Measurements from ENCODE around the gene C22orf42. TPM values are rescaled to one million over a fixed set of nuclear protein-coding genes. Genes with fewer than 3 reads are reported as not detected.

The C22orf42 gene
- total and polyA plus RNA-seq, 2 donors (not counting 1 experiment from before 2014, with no cell fraction given): not detected

DNA sequence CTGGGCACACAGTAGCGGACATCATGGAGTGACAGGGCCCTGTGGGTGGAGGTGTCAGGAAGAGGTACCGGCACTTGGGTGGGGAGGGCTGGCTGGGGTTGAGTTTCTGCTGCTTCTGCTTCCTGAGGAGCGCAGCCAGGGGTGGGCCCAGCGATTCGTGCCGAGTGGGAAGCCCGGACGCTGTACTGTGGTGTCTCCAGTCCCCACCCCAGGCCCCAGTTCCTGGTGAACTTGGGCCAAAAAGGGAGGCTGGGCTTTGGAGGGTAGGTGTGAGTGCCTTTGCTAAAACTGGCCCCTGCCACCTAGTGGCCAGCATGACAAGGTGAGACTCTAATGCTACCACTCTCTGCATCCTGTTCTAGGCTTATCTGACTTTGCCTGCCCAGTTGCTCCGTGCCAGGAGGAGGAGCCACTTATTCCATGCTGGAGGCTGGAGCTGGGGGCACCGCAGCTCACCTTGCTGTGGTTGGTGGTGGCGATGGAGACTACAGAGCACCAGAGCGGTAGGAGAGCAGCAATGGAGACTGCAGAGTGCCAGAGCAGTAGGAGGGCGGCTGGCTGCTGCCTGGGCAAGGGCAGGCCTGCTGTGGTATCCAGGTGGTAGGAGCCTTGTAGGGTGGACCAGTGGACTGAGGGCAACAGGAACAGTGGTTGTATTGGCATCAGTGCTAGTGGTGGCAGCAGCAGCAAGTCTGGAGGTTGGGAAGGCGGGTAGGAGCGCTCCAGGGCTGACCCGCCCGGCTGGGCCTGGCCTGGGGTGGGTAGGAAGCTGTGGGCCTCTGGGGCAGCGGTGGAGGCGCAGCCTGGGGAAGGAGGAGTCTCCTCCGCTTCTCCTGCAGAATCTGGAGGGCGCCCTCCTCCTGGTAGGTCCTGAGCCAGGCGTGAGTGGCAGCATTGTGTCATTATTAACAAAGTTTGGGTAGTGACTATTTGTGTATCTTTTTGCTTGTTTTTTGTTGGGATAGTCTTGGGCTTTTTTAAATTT, 48.0 kb upstream of the C22orf42 start:
- H3K9ac ChIP-seq (ENCODE audit: low read length): no peak overlapping the region
- WGBS (ENCODE audit: insufficient coverage): 52% methylated on average over 20 of the region's 22 CpGs
- H3K36me3 ChIP-seq (replicated peaks in 1 of 2; ENCODE audit: control extremely low read depth in 1 of 2, control insufficient read depth in 1 of 2, extremely low read depth in 1 of 2, insufficient read depth in 2 of 2, low read length in 1 of 2): no peaks in the 10 kb centered on the region
- intact Hi-C loops (cut with micrococcal nuclease): loop anchor here (1.0 to 2.0 kb wide), 3 partner anchors 104 to 266 kb away; no protein-coding TSS in a partner anchor
- DNase-seq: peak; percentile 45
- peak overlapping the region; percentile 22 for H2AFZ ChIP-seq (ENCODE audit: insufficient read depth, low read depth, low read length, poor library complexity, severe bottlenecking)
- H3K27me3 ChIP-seq (replicated peaks in 1 of 4; ENCODE audit: control extremely low read depth in 1 of 4, control insufficient read depth in 3 of 4, insufficient read depth in 4 of 4, low read length in 3 of 4): peaks cover 0 to 22% (median 4%) of the 10 kb centered on the region in 4 experiments
- H3K4me1 ChIP-seq (ENCODE audit: control insufficient read depth in 2 of 2, insufficient read depth in 2 of 2, low read length in 2 of 2): peaks cover 6 to 8% of the 10 kb centered on the region in 2 donors
- H3K27ac Mint-ChIP-seq: no peak overlapping the region
- no peaks in the 10 kb centered on the region for H3K9me3 Mint-ChIP-seq (ENCODE audit: insufficient read depth)
- H3K27me3 Mint-ChIP-seq: peaks cover 24% of the 10 kb centered on the region
- no peak overlapping the region for H3K4me3 ChIP-seq (ENCODE audit: control extremely low read depth in 1 of 5, extremely low read depth in 1 of 5, insufficient read depth in 1 of 5, low read depth in 2 of 5, low read length in 4 of 5)
- peak; percentile 45 for ATAC-seq (ENCODE audit: low read depth)
- no peak overlapping the region for H3K27ac ChIP-seq (ENCODE audit: low read length in 2 of 2)
- H3K4me3 Mint-ChIP-seq: no peak overlapping the region
- no peak overlapping the region for H3K4me2 ChIP-seq (replicated peaks; ENCODE audit: low read depth, low read length, poor library complexity, severe bottlenecking)
- peaks cover 0 to 3% (median 0%) of the 10 kb centered on the region in 3 donors for H3K9me3 ChIP-seq (ENCODE audit: control extremely low read depth in 1 of 3, control insufficient read depth in 2 of 3, insufficient read depth in 1 of 3, low read length in 2 of 3)
- peaks cover 4% of the 10 kb centered on the region for H3K4me1 Mint-ChIP-seq
- no peaks in the 10 kb centered on the region for H4K20me1 ChIP-seq (ENCODE audit: control insufficient read depth, insufficient read depth, low read length, poor library complexity, severe bottlenecking)
- ChIA-PET CTCF (interaction anchor here (1.1 to 1.6 kb wide), 2 partner anchors 12 to 103 kb away, joined by 3 read pairs; no protein-coding TSS in a partner anchor), POLR2A (no interaction called here)
- no peak for TF ChIP-seq EZH2 (IDR thresholded peaks at IDR 0.05; ENCODE audit: borderline replicate concordance, insufficient read depth, low read depth, low read length, poor library complexity, severe bottlenecking)
- TF ChIP-seq, protein P1, sequence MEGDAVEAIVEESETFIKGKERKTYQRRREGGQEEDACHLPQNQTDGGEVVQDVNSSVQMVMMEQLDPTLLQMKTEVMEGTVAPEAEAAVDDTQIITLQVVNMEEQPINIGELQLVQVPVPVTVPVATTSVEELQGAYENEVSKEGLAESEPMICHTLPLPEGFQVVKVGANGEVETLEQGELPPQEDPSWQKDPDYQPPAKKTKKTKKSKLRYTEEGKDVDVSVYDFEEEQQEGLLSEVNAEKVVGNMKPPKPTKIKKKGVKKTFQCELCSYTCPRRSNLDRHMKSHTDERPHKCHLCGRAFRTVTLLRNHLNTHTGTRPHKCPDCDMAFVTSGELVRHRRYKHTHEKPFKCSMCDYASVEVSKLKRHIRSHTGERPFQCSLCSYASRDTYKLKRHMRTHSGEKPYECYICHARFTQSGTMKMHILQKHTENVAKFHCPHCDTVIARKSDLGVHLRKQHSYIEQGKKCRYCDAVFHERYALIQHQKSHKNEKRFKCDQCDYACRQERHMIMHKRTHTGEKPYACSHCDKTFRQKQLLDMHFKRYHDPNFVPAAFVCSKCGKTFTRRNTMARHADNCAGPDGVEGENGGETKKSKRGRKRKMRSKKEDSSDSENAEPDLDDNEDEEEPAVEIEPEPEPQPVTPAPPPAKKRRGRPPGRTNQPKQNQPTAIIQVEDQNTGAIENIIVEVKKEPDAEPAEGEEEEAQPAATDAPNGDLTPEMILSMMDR (IDR thresholded peaks at IDR 0.05): peak; percentile 61
- H3K79me2 ChIP-seq (ENCODE audit: control insufficient read depth, insufficient read depth, low read length): no peaks in the 10 kb centered on the region
